CD14-positive monocyte (primary cell): Measurements from ENCODE around the gene LAMA3. TPM values are rescaled to one million over a fixed set of nuclear protein-coding genes. Genes with fewer than 3 reads are reported as not detected.

ENCODE experiments used
- DNase-seq, 3 donors: peaks; one replicate each; pipeline ENCODE4 v3.0.0-alpha.2; 2011 to 2022
- H2AFZ ChIP-seq: 2 replicates; pipeline ENCODE4 v1.6.0; 2012; ENCODE audit warnings: mild to moderate bottlenecking, low read depth, low read length, inconsistent platforms; ENCODE audit not compliant: insufficient read depth, poor library complexity, severe bottlenecking
- H3K27ac ChIP-seq, 2 donors: 1 replicate in 1 of 2; 2 replicates in 1 of 2; pipeline ENCODE4 v1.5.1; 2012 to 2013; ENCODE audit warnings: low read length in 2 of 2, control low read depth in 1 of 2, inconsistent platforms in 1 of 2, low read depth in 1 of 2, mild to moderate bottlenecking in 1 of 2
- H3K27me3 ChIP-seq, 2 donors: one replicate each; pipeline versions ENCODE4 v1.6.0 to v1.6.1; 2011 to 2013; ENCODE audit warnings: low read length in 2 of 2; ENCODE audit not compliant: control insufficient read depth in 2 of 2, insufficient read depth in 2 of 2
- H3K36me3 ChIP-seq, 2 donors: replicated peaks in 1 of 2; 1 replicate in 1 of 2; 2 replicates in 1 of 2; pipeline versions ENCODE4 v1.5.1 to v1.6.1; 2012 to 2013; ENCODE audit warnings: low read length in 2 of 2, control low read depth in 1 of 2, inconsistent platforms in 1 of 2, mild to moderate bottlenecking in 1 of 2; ENCODE audit not compliant: insufficient read depth in 2 of 2, control insufficient read depth in 1 of 2
- H3K4me1 ChIP-seq, 2 donors: 1 replicate in 1 of 2; 2 replicates in 1 of 2; pipeline versions ENCODE4 v1.5.1 to v1.6.1; 2012 to 2013; ENCODE audit warnings: low read length in 2 of 2, control low read depth in 1 of 2, inconsistent platforms in 1 of 2, mild to moderate bottlenecking in 1 of 2, moderate library complexity in 1 of 2; ENCODE audit not compliant: insufficient read depth in 2 of 2, control insufficient read depth in 1 of 2
- H3K4me2 ChIP-seq: replicated peaks from 2 replicates; pipeline ENCODE3; 2012; ENCODE audit warnings: low read length, moderate library complexity, mild to moderate bottlenecking; ENCODE audit not compliant: poor library complexity, severe bottlenecking; ENCODE audit errors: extremely low read depth
- H3K4me3 ChIP-seq, 3 experiments: fragments of 200-600 bp in 1 of 3; sonication (generic) in 1 of 3; replicated peaks in 1 of 3; 1 replicate in 2 of 3; 2 replicates in 1 of 3; pipeline ENCODE4 v1.5.1; 2011 to 2013; ENCODE audit warnings: low read length in 3 of 3, mild to moderate bottlenecking in 3 of 3, control low read depth in 2 of 3, low read depth in 2 of 3, inconsistent platforms in 1 of 3, moderate library complexity in 1 of 3
- H3K79me2 ChIP-seq: 2 replicates; pipeline ENCODE4 v1.6.0; 2012; ENCODE audit warnings: mild to moderate bottlenecking, control low read depth, inconsistent platforms, low read length, moderate library complexity; ENCODE audit not compliant: insufficient read depth
- H3K9ac ChIP-seq: 2 replicates; pipeline ENCODE4 v1.6.0; 2017; ENCODE audit warnings: low read length, mild to moderate bottlenecking; ENCODE audit not compliant: insufficient read depth, poor library complexity, severe bottlenecking
- H3K9me3 ChIP-seq, 2 donors: replicated peaks in 1 of 2; 1 replicate in 1 of 2; 2 replicates in 1 of 2; pipeline versions ENCODE4 v1.5.1 to v1.6.1; 2012 to 2013; ENCODE audit warnings: low read length in 2 of 2, control low read depth in 1 of 2; ENCODE audit not compliant: control insufficient read depth in 1 of 2, insufficient read depth in 1 of 2
- H4K20me1 ChIP-seq: 2 replicates; pipeline ENCODE4 v1.6.0; 2012; ENCODE audit warnings: mild to moderate bottlenecking, low read length, control low read depth, moderate library complexity; ENCODE audit not compliant: insufficient read depth
- H3K27ac Mint-ChIP-seq, 7 donors: one replicate each; pipeline ENCODE4 v1.8.0; 2020; ENCODE audit warnings: mild to moderate bottlenecking in 7 of 7, mixed read lengths in 7 of 7, moderate library complexity in 6 of 7, inconsistent platforms in 2 of 7
- H3K27me3 Mint-ChIP-seq, 3 donors: one replicate each; pipeline ENCODE4 v1.8.0; 2021 to 2022; ENCODE audit warnings: low read depth in 3 of 3, mild to moderate bottlenecking in 3 of 3, mixed read lengths in 3 of 3, moderate library complexity in 3 of 3, inconsistent platforms in 1 of 3
- H3K36me3 Mint-ChIP-seq, 2 donors: one replicate each; pipeline ENCODE4 v1.8.0; 2020; ENCODE audit warnings: mixed read lengths in 2 of 2, inconsistent platforms in 1 of 2, mild to moderate bottlenecking in 1 of 2
- H3K4me1 Mint-ChIP-seq: one replicate; pipeline ENCODE4 v1.8.0; 2020; ENCODE audit warnings: mild to moderate bottlenecking, mixed read lengths
- H3K4me3 Mint-ChIP-seq, 2 donors: one replicate each; pipeline ENCODE4 v1.8.0; 2020; ENCODE audit warnings: mild to moderate bottlenecking in 2 of 2, mixed read lengths in 2 of 2, moderate library complexity in 1 of 2
- H3K9me3 Mint-ChIP-seq, 7 donors: one replicate each; pipeline ENCODE4 v1.8.0; 2020 to 2022; ENCODE audit warnings: mixed read lengths in 7 of 7, mild to moderate bottlenecking in 6 of 7, moderate library complexity in 6 of 7, inconsistent platforms in 2 of 7
- WGBS: methylation state at CpG from one replicate; pipeline ENCODE4 v1.1.5; 2013; ENCODE audit warnings: missing lambda C conversion rate; ENCODE audit not compliant: insufficient coverage; 5-methylcytosine and 5-hydroxymethylcytosine counted together
- intact Hi-C, 2 donors: fragments of 100-400 bp; cut with micrococcal nuclease; formaldehyde crosslinking; loops; one replicate each; pipeline versions ENCODE4 v1.15.0 to v1.15.1; 2023
- polyA plus RNA-seq, 3 donors: library from polyadenylated mRNA; depleted of rRNA in 1 of 3; unstranded in 2 of 3; stranded (reverse) in 1 of 3; fragments of 300-500 nt in 2 of 3; fragments of >200 nt in 1 of 3; fragmentation: Illumina TruSeq in 2 of 3; gene quantifications; 1 replicate in 2 of 3; 2 replicates in 1 of 3; pipeline ENCODE4 v1.2.3, GENCODE V29; 2012 to 2021
- TF ChIP-seq, protein P1 (sequence below): fragments of 200-600 bp; IDR thresholded peaks from one replicate; pipeline ENCODE4 v1.8.0; 2022; ENCODE audit warnings: antibody characterized with exemption, mild to moderate bottlenecking

The LAMA3 gene
- polyA plus RNA-seq, 3 donors, result not detected

DNA sequence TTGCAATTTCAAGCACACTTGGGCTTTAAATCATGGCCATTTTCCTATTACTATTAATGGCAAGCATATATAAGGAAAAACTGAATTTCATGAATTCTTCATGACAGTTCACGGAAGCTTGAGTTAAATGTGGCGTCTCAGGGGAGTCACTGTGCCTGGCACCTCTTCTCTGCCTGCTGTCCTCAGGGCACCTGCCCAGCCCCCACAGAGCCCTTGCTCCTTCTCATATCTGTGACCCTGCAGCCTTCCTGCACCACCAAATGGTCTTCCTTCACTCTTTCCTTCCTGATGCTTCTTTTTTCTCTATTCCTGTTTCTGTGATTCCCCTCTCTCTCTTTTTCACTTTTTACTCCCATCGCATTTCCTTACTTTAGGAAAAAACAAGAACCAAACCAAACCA lies 35.4 kb downstream of the LAMA3 start:
- Histone ChIP-seq H3K79me2 (no peaks in the 10 kb centered on the region), H3K27me3 (no peaks in the 10 kb centered on the region), H3K4me1 (no peaks in the 10 kb centered on the region), H2AFZ (no peak overlapping the region), H3K4me2 (no peak overlapping the region), H4K20me1 (no peaks in the 10 kb centered on the region), H3K9ac (no peak overlapping the region), H3K27ac (no peak overlapping the region), H3K36me3 (no peaks in the 10 kb centered on the region), H3K9me3 (no peaks in the 10 kb centered on the region), H3K4me3 (no peak overlapping the region)
- H3K4me1 Mint-ChIP-seq, result no peaks in the 10 kb centered on the region
- TF ChIP-seq, protein P1, sequence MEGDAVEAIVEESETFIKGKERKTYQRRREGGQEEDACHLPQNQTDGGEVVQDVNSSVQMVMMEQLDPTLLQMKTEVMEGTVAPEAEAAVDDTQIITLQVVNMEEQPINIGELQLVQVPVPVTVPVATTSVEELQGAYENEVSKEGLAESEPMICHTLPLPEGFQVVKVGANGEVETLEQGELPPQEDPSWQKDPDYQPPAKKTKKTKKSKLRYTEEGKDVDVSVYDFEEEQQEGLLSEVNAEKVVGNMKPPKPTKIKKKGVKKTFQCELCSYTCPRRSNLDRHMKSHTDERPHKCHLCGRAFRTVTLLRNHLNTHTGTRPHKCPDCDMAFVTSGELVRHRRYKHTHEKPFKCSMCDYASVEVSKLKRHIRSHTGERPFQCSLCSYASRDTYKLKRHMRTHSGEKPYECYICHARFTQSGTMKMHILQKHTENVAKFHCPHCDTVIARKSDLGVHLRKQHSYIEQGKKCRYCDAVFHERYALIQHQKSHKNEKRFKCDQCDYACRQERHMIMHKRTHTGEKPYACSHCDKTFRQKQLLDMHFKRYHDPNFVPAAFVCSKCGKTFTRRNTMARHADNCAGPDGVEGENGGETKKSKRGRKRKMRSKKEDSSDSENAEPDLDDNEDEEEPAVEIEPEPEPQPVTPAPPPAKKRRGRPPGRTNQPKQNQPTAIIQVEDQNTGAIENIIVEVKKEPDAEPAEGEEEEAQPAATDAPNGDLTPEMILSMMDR, result no peak
- WGBS, result 31% methylated on average over 2 of the region's 3 CpGs
- no peaks in the 10 kb centered on the region for H3K9me3 Mint-ChIP-seq
- no peak for DNase-seq
- H3K36me3 Mint-ChIP-seq, result no peaks in the 10 kb centered on the region
- H3K27me3 Mint-ChIP-seq, result peaks cover 0 to 3% (median under 1%) of the 10 kb centered on the region in 3 donors
- intact Hi-C loops, result no loop called here
- no peak overlapping the region for H3K27ac Mint-ChIP-seq
- H3K4me3 Mint-ChIP-seq, result no peak overlapping the region

DNA sequence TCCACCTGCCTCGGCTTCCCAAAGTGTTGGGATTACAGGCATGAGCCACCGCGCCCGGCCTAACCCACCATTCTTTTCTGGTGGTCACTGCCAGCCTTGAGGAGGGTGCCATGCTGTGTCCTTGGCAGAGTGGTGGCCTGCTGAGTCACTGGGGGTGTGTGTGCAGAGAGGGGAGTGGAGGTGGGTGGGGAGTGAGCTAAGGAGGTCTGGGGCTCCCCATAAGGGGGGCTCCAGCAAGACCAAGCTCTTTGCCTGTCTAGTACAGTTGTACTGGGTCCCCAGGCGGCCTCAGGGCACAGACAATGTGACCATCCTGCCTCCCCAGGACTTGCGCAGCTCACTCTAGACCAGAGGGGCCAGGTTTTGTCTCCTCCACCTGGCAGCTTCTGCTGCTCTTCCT lies 36.1 kb downstream of the LAMA3 start:
- Mint-ChIP-seq H3K36me3 (no peaks in the 10 kb centered on the region), H3K9me3 (peaks cover 0 to 1% (median 0%) of the 10 kb centered on the region in 7 donors), H3K27ac (no peak overlapping the region), H3K4me1 (no peaks in the 10 kb centered on the region), H3K27me3 (peaks cover 0 to 2% (median 1%) of the 10 kb centered on the region in 3 donors), H3K4me3 (no peak overlapping the region)
- H3K4me1 ChIP-seq, result no peaks in the 10 kb centered on the region
- H3K4me3 ChIP-seq, result no peak overlapping the region
- H2AFZ ChIP-seq, result no peak overlapping the region
- no peaks in the 10 kb centered on the region for H3K36me3 ChIP-seq
- H3K9ac ChIP-seq, result no peak overlapping the region
- TF ChIP-seq, protein P1, result no peak
- no peaks in the 10 kb centered on the region for H4K20me1 ChIP-seq
- intact Hi-C loops, result no loop called here
- no peaks in the 10 kb centered on the region for H3K9me3 ChIP-seq
- no peaks in the 10 kb centered on the region for H3K27me3 ChIP-seq
- no peaks in the 10 kb centered on the region for H3K79me2 ChIP-seq
- no peak overlapping the region for H3K27ac ChIP-seq
- no peak for DNase-seq
- WGBS, result 77% methylated on average over 5 of the region's 6 CpGs
- H3K4me2 ChIP-seq, result no peak overlapping the region
